ENCODE results near the gene ANKS1B.

DNA sequence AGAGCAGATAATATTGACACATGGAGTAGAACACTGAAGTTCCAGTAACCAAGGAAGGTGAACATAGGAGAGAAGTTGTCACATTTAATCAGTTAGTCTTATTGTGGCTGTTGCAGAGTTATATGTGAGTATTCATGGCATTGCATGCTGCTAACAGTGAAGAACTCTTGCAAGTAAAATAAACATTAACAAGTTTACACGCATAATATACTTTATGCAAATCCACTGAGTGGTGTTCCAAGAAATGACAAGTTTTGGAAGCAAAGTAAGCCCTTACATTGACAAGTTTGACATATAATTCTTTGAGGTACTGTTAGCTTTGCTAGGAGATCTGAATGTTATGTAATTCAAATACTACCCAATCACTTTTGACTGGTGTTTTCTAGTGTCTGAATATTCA is 125.6 kb downstream of the ANKS1B start:
- TF ChIP-seq, protein P1, sequence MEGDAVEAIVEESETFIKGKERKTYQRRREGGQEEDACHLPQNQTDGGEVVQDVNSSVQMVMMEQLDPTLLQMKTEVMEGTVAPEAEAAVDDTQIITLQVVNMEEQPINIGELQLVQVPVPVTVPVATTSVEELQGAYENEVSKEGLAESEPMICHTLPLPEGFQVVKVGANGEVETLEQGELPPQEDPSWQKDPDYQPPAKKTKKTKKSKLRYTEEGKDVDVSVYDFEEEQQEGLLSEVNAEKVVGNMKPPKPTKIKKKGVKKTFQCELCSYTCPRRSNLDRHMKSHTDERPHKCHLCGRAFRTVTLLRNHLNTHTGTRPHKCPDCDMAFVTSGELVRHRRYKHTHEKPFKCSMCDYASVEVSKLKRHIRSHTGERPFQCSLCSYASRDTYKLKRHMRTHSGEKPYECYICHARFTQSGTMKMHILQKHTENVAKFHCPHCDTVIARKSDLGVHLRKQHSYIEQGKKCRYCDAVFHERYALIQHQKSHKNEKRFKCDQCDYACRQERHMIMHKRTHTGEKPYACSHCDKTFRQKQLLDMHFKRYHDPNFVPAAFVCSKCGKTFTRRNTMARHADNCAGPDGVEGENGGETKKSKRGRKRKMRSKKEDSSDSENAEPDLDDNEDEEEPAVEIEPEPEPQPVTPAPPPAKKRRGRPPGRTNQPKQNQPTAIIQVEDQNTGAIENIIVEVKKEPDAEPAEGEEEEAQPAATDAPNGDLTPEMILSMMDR (IDR thresholded peaks at IDR 0.05) = no peak
- TF ChIP-seq POLR2A (IDR thresholded peaks at IDR 0.05) (no peak), EP300 (IDR thresholded peaks at IDR 0.05) (no peak), POLR2AphosphoS5 (IDR thresholded peaks at IDR 0.05) (no peak)

Measured in suprapubic skin (tissue), 4 donors.